ENCODE results near the gene RRAS2. TPM values are rescaled to one million over a fixed set of nuclear protein-coding genes. Genes with fewer than 3 reads are reported as not detected.
"Not testable (repeated sequence)": the region's sequence is repeated elsewhere in the genome, so short reads cannot be mapped to it uniquely, and the experiment has no call there.

RRAS2 gene
- total RNA-seq, 1 donor from 2014 or later: 51.9 TPM

DNA sequence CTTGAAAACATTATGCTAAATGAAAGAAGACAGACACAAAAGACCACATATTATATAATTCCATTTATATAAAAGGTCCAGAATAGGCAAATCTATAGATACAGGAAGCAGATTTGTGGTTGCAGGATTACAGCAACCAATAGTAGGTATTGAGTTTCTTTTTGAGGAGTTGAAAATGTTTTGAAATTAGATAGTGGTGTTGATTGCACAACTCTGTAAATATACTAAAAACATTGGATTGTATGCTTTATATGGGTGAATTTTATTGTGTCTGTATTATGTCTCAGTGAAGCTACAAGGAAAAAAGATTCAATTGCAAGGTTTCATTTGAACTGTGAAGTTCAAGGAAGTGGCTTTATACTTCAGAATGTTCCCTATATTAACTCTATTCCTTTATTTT, 3.0 kb upstream of the RRAS2 start:
- no peaks in the 10 kb centered on the region for H3K27me3 Mint-ChIP-seq (ENCODE audit: low read depth)
- peaks cover 14% of the 10 kb centered on the region for H3K4me1 Mint-ChIP-seq
- DNase-seq (ENCODE audit: low spot score in 2 of 2, unreplicated experiment in 2 of 2): no peak
- TF ChIP-seq, protein P1, sequence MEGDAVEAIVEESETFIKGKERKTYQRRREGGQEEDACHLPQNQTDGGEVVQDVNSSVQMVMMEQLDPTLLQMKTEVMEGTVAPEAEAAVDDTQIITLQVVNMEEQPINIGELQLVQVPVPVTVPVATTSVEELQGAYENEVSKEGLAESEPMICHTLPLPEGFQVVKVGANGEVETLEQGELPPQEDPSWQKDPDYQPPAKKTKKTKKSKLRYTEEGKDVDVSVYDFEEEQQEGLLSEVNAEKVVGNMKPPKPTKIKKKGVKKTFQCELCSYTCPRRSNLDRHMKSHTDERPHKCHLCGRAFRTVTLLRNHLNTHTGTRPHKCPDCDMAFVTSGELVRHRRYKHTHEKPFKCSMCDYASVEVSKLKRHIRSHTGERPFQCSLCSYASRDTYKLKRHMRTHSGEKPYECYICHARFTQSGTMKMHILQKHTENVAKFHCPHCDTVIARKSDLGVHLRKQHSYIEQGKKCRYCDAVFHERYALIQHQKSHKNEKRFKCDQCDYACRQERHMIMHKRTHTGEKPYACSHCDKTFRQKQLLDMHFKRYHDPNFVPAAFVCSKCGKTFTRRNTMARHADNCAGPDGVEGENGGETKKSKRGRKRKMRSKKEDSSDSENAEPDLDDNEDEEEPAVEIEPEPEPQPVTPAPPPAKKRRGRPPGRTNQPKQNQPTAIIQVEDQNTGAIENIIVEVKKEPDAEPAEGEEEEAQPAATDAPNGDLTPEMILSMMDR (IDR thresholded peaks at IDR 0.05; ENCODE audit: unreplicated experiment): no peak
- H3K4me3 Mint-ChIP-seq: no peak overlapping the region
- no peaks in the 10 kb centered on the region for H3K9me3 Mint-ChIP-seq
- no peak overlapping the region for H3K27ac Mint-ChIP-seq
- H3K36me3 Mint-ChIP-seq: no peaks in the 10 kb centered on the region

DNA sequence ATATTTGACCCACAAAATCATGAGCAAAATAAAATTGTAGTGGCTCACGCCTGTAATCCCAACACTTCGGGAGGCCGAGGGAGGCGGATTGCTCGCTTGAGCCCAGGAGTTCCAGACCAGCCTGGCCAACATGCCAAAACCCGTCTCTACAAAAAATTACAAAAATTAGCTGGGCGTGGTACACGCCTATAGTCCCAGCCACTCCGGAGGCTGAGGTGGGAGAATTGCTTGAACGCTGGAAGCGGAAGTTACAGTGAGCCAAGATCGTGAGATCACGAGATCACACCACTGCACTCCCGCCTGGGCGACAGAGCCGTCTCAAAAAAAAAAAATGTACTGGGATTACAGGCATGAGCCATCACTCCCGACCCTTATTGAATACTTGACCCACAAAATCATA, 2.0 kb upstream of the RRAS2 start:
- DNase-seq (ENCODE audit: low spot score in 2 of 2, unreplicated experiment in 2 of 2): no peak
- H3K36me3 Mint-ChIP-seq: no peaks in the 10 kb centered on the region
- TF ChIP-seq, protein P1 (IDR thresholded peaks at IDR 0.05; ENCODE audit: unreplicated experiment): no peak
- no peak overlapping the region for H3K27ac Mint-ChIP-seq
- no peaks in the 10 kb centered on the region for H3K27me3 Mint-ChIP-seq (ENCODE audit: low read depth)
- H3K4me1 Mint-ChIP-seq: peaks cover 19% of the 10 kb centered on the region
- no peaks in the 10 kb centered on the region for H3K9me3 Mint-ChIP-seq
- no peak overlapping the region for H3K4me3 Mint-ChIP-seq

DNA sequence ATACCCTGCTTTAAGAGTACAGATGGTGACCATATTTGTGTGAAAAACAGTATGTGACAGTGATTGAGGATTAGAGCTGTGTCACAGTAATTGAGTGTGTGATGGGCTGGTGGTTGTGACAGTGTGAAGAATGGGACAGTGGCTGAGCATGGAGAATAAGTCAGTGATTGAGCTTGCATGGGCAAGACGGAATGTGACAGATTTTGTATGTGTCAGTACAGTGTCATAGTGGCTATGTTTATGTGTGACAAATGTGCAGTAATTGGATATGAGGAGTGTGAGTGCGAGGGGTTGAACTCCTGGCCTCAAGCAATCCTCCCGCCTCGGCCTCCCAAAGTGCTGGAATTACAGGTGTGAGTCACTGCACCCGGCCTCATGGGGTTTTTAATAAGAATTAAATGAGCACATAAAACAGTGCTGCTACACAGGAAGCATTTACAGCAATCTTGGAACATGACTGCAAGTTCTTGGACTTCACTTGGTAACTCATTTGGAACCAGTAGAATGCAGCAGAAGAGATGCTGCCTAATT, 583 bp upstream of the RRAS2 start:
- H3K36me3 Mint-ChIP-seq: no peaks in the 10 kb centered on the region
- no peaks in the 10 kb centered on the region for H3K9me3 Mint-ChIP-seq
- peaks cover 21% of the 10 kb centered on the region for H3K4me1 Mint-ChIP-seq
- DNase-seq (ENCODE audit: low spot score in 2 of 2, unreplicated experiment in 2 of 2): no peak
- H3K27ac Mint-ChIP-seq: no peak overlapping the region
- H3K27me3 Mint-ChIP-seq (ENCODE audit: low read depth): no peaks in the 10 kb centered on the region
- TF ChIP-seq, protein P1 (IDR thresholded peaks at IDR 0.05; ENCODE audit: unreplicated experiment): no peak
- peak overlapping the region; percentile 69 for H3K4me3 Mint-ChIP-seq

DNA sequence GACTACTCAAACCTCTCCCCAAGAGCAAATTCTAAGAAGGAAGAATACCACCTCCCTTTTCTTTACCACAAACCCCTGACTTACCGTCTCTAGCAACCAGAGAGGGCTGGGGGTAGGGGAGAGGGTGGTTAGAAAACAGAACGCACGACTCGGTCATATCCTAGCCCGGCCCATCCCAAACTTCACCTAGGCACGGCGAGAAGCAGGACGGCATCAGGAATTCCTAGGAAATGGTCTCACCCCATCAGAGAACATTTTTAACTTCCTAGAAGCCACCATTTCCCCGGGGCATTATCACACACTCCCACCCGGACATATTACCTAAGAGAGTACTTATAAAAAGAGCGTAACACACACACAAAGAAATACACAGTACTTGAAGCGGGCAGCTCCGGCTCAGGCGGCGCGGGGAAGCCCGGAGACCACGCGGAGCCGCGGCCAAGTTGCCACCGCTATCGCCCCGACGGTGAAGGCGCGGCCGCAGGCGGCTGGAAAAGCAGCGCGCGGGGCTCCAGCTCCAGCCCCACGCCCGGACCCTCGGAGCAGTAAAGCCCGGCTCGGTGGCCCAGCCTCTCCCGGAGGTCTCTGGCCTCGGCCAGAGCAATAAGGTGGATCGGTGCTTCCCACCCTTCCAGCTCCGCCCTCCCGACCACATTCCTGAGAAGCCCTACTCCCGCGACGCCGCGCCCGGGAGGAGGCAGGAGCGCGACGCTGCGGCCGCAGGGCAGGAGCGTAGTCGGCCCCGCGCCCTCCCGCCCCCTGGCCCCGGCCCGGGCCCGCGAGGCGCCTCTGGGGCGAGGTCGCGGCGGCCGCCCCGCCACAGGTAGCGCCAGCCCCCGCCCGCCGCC, 878 bp downstream of the RRAS2 start:
- TF ChIP-seq, protein P1 (IDR thresholded peaks at IDR 0.05; ENCODE audit: unreplicated experiment): no peak
- H3K36me3 Mint-ChIP-seq: no peaks in the 10 kb centered on the region
- peak overlapping the region; percentile 97 for H3K27ac Mint-ChIP-seq
- peak; percentile 39 to 76 for DNase-seq (ENCODE audit: low spot score in 2 of 2, unreplicated experiment in 2 of 2)
- no peaks in the 10 kb centered on the region for H3K9me3 Mint-ChIP-seq
- peak overlapping the region; percentile 91 for H3K4me3 Mint-ChIP-seq
- peaks cover 24% of the 10 kb centered on the region for H3K4me1 Mint-ChIP-seq
- H3K27me3 Mint-ChIP-seq (ENCODE audit: low read depth): no peaks in the 10 kb centered on the region

DNA sequence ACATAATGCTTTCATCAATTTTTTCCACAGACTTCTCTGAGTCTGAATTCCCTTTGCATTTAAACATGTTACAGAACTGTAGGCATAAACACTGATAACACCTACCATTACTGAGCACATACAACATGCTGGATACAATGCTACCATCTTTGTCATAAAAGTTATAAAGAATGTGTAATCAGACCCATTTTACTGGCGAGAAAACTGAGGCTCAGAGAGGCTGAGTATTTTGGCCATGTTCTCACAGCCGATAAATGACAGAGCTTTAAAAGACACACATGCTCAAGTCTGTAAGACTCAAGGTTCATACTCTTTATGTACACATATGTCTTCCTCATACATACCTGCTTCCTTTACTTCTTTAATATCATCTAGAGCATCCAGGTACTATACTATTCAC, 2.6 kb downstream of the RRAS2 start:
- Mint-ChIP-seq H3K27me3 (ENCODE audit: low read depth) (no peaks in the 10 kb centered on the region), H3K9me3 (no peaks in the 10 kb centered on the region), H3K4me3 (no peak overlapping the region), H3K4me1 (peaks cover 24% of the 10 kb centered on the region), H3K36me3 (no peaks in the 10 kb centered on the region), H3K27ac (no peak overlapping the region)
- TF ChIP-seq, protein P1 (IDR thresholded peaks at IDR 0.05; ENCODE audit: unreplicated experiment): no peak
- DNase-seq (ENCODE audit: low spot score in 2 of 2, unreplicated experiment in 2 of 2): no peak

DNA sequence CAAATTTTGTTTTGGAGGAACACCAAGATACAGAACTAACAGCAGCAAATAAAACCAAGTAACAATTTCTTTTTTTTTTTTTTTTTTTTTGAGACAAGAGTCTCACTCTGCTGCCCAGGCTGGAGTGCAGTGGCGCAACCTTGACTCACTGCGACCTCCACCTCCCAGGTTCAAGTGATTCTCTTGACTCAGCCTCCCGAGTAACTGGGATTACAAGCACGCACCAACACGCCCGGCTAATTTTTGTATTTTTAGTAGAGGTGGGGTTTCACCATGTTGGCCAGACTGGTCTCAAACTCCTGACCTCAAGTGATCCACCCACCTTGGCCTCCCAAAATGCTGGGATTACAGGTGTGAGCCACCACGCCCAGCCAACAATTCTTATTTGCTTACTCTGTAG, 4.4 kb downstream of the RRAS2 start:
- H3K9me3 Mint-ChIP-seq; DNase-seq (ENCODE audit: low spot score in 2 of 2, unreplicated experiment in 2 of 2); H3K27me3 Mint-ChIP-seq (ENCODE audit: low read depth); H3K36me3 Mint-ChIP-seq; H3K4me3 Mint-ChIP-seq: not testable (repeated sequence)
- Mint-ChIP-seq H3K4me1 (peaks cover 24% of the 10 kb centered on the region), H3K27ac (peak overlapping the region; percentile 59)
